Stimulated activated CD8-positive, alpha-beta memory T cell treated with anti-CD3 and anti-CD28 coated beads, Interleukin-12 subunit alpha, Interleukin-12 subunit beta, amount 100 ng/mL, for 24 hours (primary cell): Measurements from ENCODE around the gene HERC6.
"Not testable (repeated sequence)": the region's sequence is repeated elsewhere in the genome, so short reads cannot be mapped to it uniquely, and the experiment has no call there.

ENCODE experiments used
- DNase-seq: peaks from one replicate; pipeline ENCODE4 v3.0.0-alpha.2; 2020; ENCODE audit errors: extremely low read depth

Gene HERC6

DNA sequence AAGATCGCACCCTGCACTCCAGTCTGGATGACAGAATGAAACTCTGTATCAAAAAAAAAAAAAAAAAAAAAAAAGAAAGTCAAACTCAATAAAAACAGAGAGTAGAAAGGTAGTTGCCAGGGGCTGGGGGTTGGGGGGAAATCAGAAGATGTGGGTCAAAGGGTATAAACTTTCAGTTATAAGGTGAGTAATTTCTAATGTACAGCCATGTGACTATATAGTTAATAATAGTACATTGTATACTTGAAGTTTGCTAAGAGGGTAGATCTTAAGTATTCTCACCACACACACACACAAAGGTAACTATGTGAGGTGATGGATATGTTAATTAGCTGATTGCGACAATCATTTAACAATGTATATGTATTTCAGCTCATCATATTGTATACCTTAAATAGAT, 11.5 kb downstream of the HERC6 start:
- DNase-seq: no peak

- DNase-seq: no peak
Measured at GRCh38 chr4:88391703-88392102, 13.1 kb downstream of the HERC6 start.

DNA sequence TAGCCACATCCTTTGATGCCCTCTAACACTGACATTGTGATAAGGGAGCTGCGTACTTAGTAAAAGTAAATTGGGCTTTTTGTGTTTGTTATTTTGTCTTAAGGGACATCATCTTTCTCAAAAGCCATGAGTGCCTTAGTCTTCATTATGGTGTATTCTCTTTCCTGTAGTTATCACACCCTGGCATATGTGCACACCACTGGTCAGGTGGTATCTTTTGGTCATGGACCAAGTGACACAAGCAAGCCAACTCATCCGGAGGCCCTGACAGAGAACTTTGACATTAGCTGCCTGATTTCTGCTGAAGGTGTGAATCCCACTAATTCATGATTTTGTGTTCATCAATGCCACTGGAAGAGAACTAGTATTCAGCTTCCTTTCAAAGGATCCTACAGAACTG, 18.0 kb downstream of the HERC6 start:
- no peak for DNase-seq

GRCh38 chr4:88398381-88398780, 19.7 kb downstream of the HERC6 start:
- DNase-seq: no peak

- no peak for DNase-seq
Measured at GRCh38 chr4:88409206-88409605, 30.6 kb downstream of the HERC6 start.

DNA sequence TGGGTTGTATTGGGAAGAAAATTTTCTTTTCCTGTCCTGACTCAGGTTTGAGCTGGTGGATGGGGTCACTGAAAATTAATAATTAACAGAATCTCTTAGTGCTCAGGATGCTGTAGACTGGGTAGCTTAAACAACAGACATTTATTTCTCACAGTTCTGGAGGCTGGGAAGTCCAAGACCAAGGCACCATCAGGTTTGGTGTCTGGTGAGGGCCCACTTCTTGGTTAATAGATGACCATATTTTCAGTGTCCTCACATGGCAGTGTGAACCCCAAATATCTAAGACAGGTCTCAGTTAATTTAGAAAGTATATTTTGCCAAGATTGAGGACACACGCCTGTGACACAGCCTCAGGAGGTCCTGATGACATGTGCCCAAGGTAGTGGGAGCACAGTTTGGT, 31.1 kb downstream of the HERC6 start:
- DNase-seq: no peak

- no peak for DNase-seq
Measured at GRCh38 chr4:88411491-88412096, 32.9 kb downstream of the HERC6 start.

GRCh38 chr4:88413801-88414200, 35.1 kb downstream of the HERC6 start:
- DNase-seq: no peak

- no peak for DNase-seq
Measured at GRCh38 chr4:88414755-88415154, 36.1 kb downstream of the HERC6 start.

GRCh38 chr4:88415982-88416381, 37.3 kb downstream of the HERC6 start:
- no peak for DNase-seq

- no peak for DNase-seq
Measured at GRCh38 chr4:88418411-88418810, 39.8 kb downstream of the HERC6 start.

- no peak for DNase-seq
Measured at GRCh38 chr4:88419874-88420273, 41.2 kb downstream of the HERC6 start.

DNA sequence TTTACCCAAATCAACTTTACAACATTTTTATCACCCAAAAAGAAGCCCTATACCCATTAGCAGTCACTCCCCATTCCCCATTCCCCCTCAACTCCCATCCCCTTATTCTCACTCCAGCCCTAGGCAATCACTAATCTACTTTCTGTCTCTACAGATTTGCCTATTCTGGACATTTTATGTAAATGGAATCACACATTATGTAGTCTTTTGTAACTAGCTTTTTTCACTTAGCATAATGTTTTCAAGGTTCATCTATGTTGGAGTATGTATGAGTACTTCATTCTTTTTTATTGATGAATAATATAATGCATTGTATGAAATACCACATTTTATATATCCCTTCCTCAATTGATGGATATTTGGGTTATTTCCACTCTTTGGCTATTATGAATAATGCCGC, 42.2 kb downstream of the HERC6 start:
- DNase-seq: no peak

- DNase-seq: no peak
Measured at GRCh38 chr4:88422403-88422802, 43.8 kb downstream of the HERC6 start.

GRCh38 chr4:88429401-88429800, 50.7 kb downstream of the HERC6 start:
- no peak for DNase-seq

DNA sequence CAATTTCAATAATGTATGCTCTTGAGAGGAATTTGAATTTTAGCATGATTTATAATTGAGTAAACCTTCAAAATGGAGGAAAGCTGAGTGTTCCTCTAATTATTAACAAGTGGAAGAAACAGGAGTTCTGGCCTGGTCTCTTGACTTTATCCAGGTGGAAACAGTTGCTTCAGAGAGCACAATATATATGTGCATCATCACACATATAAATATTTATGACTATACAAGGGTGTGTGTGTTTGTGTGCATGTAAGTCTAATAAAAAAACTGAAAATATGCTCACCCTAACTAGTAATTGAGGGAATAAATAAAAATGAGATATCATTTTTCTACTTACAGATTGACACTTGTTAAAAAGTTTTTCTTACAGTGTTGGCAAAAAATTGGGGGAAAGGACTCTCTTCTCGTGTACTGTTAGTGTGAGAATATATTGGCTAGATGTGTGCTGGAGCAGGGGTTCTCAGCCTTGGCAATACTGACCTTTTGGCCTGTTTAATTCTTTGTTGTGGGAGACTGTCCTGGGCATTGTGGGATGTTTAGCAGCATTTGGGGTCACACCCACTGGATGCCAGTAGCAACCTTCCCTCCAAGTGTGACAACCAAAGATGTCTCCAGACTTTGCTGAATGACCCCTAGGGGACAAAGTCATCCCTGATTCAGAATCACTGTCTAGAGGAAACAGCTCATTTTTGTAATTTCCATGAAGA, 57.5 kb downstream of the HERC6 start:
- DNase-seq: no peak

- not testable (repeated sequence) for DNase-seq
Measured at GRCh38 chr4:88437873-88438272, 59.2 kb downstream of the HERC6 start.

GRCh38 chr4:88439161-88439760, 60.6 kb downstream of the HERC6 start:
- DNase-seq: no peak

DNA sequence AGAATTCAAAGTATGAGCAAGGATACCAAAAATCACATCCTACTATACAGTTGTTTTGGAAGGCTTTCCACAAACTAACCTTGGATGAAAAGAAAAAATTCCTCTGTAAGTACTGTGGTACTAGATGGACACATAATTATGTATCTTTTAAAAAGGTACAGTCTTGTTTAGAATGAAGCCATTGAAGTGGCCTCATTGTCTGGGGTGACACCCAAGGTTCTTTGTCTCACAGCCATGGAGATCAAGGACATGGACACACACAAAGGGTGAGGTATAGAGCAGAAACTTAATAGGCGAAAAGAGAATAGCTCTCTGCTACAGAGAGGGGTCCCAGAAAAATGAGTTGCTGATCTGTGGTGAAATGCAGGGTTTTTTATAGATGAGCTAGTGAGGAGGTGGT, 61.5 kb downstream of the HERC6 start:
- no peak for DNase-seq

DNA sequence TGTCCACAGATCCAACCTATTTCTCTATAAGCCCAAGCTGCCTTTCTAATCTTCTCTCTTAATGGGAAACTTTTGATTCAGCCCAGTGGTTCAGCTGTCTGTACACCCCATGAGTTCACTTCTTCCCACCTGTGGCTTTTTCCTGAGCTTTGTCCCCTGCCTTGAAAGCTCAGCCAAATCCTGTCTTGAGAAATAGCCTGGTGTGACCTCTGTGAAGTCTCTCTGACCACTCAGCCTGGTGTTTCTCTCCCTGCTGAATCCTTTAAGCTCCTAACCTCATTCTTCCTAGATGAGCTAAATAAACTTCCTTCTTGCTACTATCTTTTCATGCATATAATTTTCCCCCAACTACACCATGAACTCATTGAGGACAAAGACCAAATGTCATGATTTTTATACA, 63.0 kb downstream of the HERC6 start:
- DNase-seq: no peak

DNA sequence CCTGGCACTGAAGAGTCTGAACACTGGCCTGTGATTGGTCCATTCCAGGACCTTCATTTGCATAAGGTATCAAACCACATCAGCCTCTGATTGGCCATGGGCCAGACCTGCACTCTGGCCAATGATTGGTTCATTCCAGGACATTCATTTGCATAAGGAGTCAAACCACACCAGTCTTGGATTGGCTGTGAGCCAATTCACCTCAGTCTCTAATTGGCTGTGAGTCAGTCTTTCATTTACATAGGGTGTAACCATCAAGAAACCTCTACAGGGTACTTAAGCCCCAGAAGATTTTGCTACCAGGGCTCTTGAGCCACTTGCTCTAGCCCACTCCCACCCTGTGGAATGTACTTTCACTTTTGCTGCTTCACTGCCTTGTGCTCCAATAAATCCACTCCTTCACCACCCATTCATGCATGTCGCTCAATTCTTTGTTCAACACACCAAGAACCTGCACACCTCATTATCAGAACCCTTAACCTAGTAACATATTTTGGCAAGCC, 64.1 kb downstream of the HERC6 start:
- DNase-seq: no peak

GRCh38 chr4:88443486-88443885, 64.8 kb downstream of the HERC6 start:
- DNase-seq: no peak

DNA sequence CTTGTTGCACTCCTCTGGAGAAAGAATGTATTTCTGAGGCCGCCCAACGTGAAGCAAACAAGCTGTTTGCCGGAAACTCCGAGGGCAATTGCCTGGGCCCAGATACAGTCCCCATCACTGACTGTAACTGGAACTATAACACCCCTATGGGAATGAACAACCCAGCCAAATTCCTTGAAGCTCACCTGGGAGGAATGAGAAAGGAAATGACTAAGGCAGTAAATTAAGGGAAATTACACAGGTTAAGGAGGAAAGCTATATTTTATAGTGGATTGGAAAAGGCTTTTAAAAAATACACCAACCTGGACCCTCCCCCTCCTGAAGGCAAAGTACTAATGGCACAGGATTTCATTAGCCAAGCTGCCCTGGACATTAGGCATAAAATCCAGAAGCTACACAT, 66.6 kb downstream of the HERC6 start:
- no peak for DNase-seq
